Heart right ventricle (tissue), 16 donors: ENCODE data around the gene SLC22A4. TPM values are rescaled to one million over a fixed set of nuclear protein-coding genes. Genes with fewer than 3 reads are reported as not detected.

Experiments used
- ATAC-seq, 8 donors: fragments of 200-7000 bp; cut with Tn5 transposase; one replicate each; pipeline ENCODE4 v1.9.1; 2020; ENCODE audit warnings: mild to moderate bottlenecking in 8 of 8, moderate library complexity in 8 of 8, moderate number of reproducible peaks in 1 of 8
- DNase-seq, 2 donors: peaks; one replicate each; pipeline ENCODE4 v3.0.0-alpha.2; 2020
- H3K27ac ChIP-seq, 10 donors: fragments of 200-600 bp; sonication (generic) in 2 of 10; one replicate each; pipeline versions ENCODE4 v1.5.0 to v1.8.0; 2020 to 2022; ENCODE audit warnings: mild to moderate bottlenecking in 3 of 10
- H3K27me3 ChIP-seq, 7 donors: fragments of 200-600 bp; one replicate each; pipeline ENCODE4 v1.8.0; 2021 to 2022; ENCODE audit warnings: mild to moderate bottlenecking in 2 of 7
- H3K36me3 ChIP-seq, 9 donors: fragments of 200-600 bp; sonication (generic) in 1 of 9; one replicate each; pipeline versions ENCODE4 v1.5.0 to v1.8.0; 2020 to 2022; ENCODE audit warnings: mild to moderate bottlenecking in 2 of 9
- H3K4me1 ChIP-seq, 9 donors: fragments of 200-600 bp; sonication (generic) in 1 of 9; one replicate each; pipeline versions ENCODE4 v1.5.0 to v1.8.0; 2020 to 2022; ENCODE audit warnings: mild to moderate bottlenecking in 4 of 9
- H3K4me3 ChIP-seq, 10 donors: fragments of 200-600 bp; sonication (generic) in 2 of 10; one replicate each; pipeline versions ENCODE4 v1.5.0 to v1.8.0; 2020 to 2022; ENCODE audit warnings: mild to moderate bottlenecking in 7 of 10, moderate library complexity in 2 of 10
- H3K9me3 ChIP-seq, 11 donors: fragments of 200-600 bp in 10 of 11; sonication (generic) in 2 of 11; one replicate each; pipeline versions ENCODE4 v1.5.0 to v1.8.0; 2013 to 2022; ENCODE audit warnings: mild to moderate bottlenecking in 2 of 11, control low read depth in 1 of 11, moderate library complexity in 1 of 11
- CTCF ChIP-seq, 9 donors: fragments of 200-600 bp; sonication (generic) in 2 of 9; IDR thresholded peaks; one replicate each; pipeline versions ENCODE4 v1.5.0 to v1.8.0; 2021 to 2022; ENCODE audit warnings: antibody characterized with exemption in 9 of 9, mild to moderate bottlenecking in 5 of 9, moderate library complexity in 1 of 9
- WGBS, 2 donors: extraction: QIAGEN DNeasy Blood & Tissue Kit; methylation state at CpG; one replicate each; pipeline ENCODE4 v1.1.7; 2013; ENCODE audit warnings: inconsistent platforms in 1 of 2; 5-methylcytosine and 5-hydroxymethylcytosine counted together
- intact Hi-C, 10 donors: fragments of 100-400 bp; cut with DNase I; formaldehyde crosslinking; loops; one replicate each; pipeline versions ENCODE4 v1.11.1 to v1.14.2; 2022
- polyA plus RNA-seq, 2 donors: library from polyadenylated mRNA; stranded (reverse); fragments of 200-250 nt; gene quantifications; one replicate each; pipeline ENCODE4 v1.2.3, GENCODE V29; 2013
- total RNA-seq, 10 donors: library from RNA; stranded (reverse); fragmentation: NEBNext Ultra II Directional in 3 of 10; extraction: Animal tissue kit (Norgen Biotek cat#: 25700) in 3 of 10; gene quantifications; one replicate each; pipeline versions ENCODE4 v1.2.1 to v1.2.4, GENCODE V29; 2021 to 2023
- donor health status: Arrhythmogenic right ventricular cardiomyopathy.
- donor health status: ischemic (EF 13 %, LVEDD 7.1; RV severe dilation, severe dysfunction).
- donor health status: healthy with polysubstance abuse.
- donor health status: DM: no; HTN: yes; CAD: no.
- donor health status: DM: no; HTN: no; CAD: no.
- donor health status: ischemic (EF 25% LVEDD 6.9; RV normal size, moderate dysfunction).
- donor health status: ischemic (EF 25% LVEDD 5.7; RV mildly dilated, moderate dysfunction).
- donor health status: healthy.
- donor health status: DM: yes; HTN: yes; CAD: no.
- donor health status: Ischemic cardiomyopathy.
- donor health status: ischemic (EF 35%, LVEDD 5.7; RV mildly dilated, moderate dysfunction).
- donor health status: nonischemic (EF 11% LVEDD 7.7; RV severe dilation, severe dysfunction).
- donor health status: DM: yes; HTN: yes; CAD: no.
- donor health status: PGD.
- donor health status: ischemic (EF 29% LVEDD 5.4; RV normal size, mild dysfunction).
- donor health status: nonischemic (EF 23%, LVEDD 6.1; RV moderate dilation, normal function).

Gene SLC22A4
- total and polyA plus RNA-seq, 12 donors: 0.39 to 9.0 (median 2.1) TPM

GRCh38 chr5:132383984-132384383, 89.8 kb downstream of the SLC22A4 start:
- 80 to 83% methylated on average over 5 of the region's 5 CpGs for WGBS, 2 donors
- no peak for ATAC-seq
- intact Hi-C loops: loop anchor here in 7 of 10 donors (2.0 to 10.0 kb wide), 8 partner anchors 199 to 501 kb away; partner anchors contain the start of genes IL3 (in 1 of the 7) and SOWAHA (in 1 of the 7)
- DNase-seq: no peak
- Histone ChIP-seq H3K4me1 (peaks cover 17 to 46% (median 40%) of the 10 kb centered on the region in 9 donors), H3K27me3 (no peaks in the 10 kb centered on the region), H3K9me3 (no peaks in the 10 kb centered on the region), H3K4me3 (no peak overlapping the region), H3K36me3 (peaks cover 0 to 22% (median 4%) of the 10 kb centered on the region in 9 donors), H3K27ac (no peak overlapping the region)
- no peak for TF ChIP-seq CTCF (IDR thresholded peaks at IDR 0.05)

GRCh38 chr5:132384506-132385050, 90.4 kb downstream of the SLC22A4 start:
- intact Hi-C loops: loop anchor here in 9 of 10 donors (2.0 to 10.0 kb wide), 11 partner anchors 118 to 500 kb away; partner anchors contain the start of genes IL3 (in 1 of the 9) and SOWAHA (in 1 of the 9)
- no peaks in the 10 kb centered on the region for H3K27me3 ChIP-seq
- ATAC-seq (peak in 1 of 8 donors; percentile 7), DNase-seq (no peak)
- WGBS, 2 donors: 60 to 67% methylated on average over 4 of the region's 4 CpGs
- peaks cover 18 to 52% (median 46%) of the 10 kb centered on the region in 9 donors for H3K4me1 ChIP-seq
- no peak overlapping the region for H3K4me3 ChIP-seq
- peaks cover 0 to 17% (median 0%) of the 10 kb centered on the region in 9 donors for H3K36me3 ChIP-seq
- H3K9me3 ChIP-seq: no peaks in the 10 kb centered on the region
- H3K27ac ChIP-seq: peak overlapping the region in 1 of 10 donors; percentile 35
- no peak for TF ChIP-seq CTCF (IDR thresholded peaks at IDR 0.05)

GRCh38 chr5:132385326-132386105, 91.3 kb downstream of the SLC22A4 start:
- ATAC-seq: peak; percentile 16 to 67 (median 48)
- peak; percentile 39 to 84 (median 77) for TF ChIP-seq CTCF (IDR thresholded peaks at IDR 0.05)
- 36 to 42% methylated on average over 9 of the region's 9 CpGs for WGBS, 2 donors
- Histone ChIP-seq H3K27me3 (no peaks in the 10 kb centered on the region), H3K4me3 (no peak overlapping the region), H3K9me3 (no peaks in the 10 kb centered on the region), H3K27ac (peak overlapping the region in 6 of 10 donors; percentile 6 to 95 (median 32)), H3K4me1 (peaks cover 18 to 62% (median 55%) of the 10 kb centered on the region in 9 donors), H3K36me3 (peaks cover 0 to 14% (median 4%) of the 10 kb centered on the region in 9 donors)
- intact Hi-C loops: loop anchor here (1.0 to 10.0 kb wide), 14 partner anchors 25 to 499 kb away; partner anchors contain the start of genes IL3 (in 1 of the 10) and SOWAHA (in 1 of the 10)
- peak in 1 of 2 donors; percentile 65 for DNase-seq

- peak; percentile 76 to 94 (median 88) for ATAC-seq
- DNase-seq: peak; percentile 65 to 77
- peak overlapping the region in 9 of 10 donors; percentile 70 to 95 (median 85) for H3K27ac ChIP-seq
- H3K4me1 ChIP-seq: peaks cover 18 to 68% (median 58%) of the 10 kb centered on the region in 9 donors
- H3K9me3 ChIP-seq: no peaks in the 10 kb centered on the region
- peak; percentile 66 to 93 (median 87) for TF ChIP-seq CTCF (IDR thresholded peaks at IDR 0.05)
- no peak overlapping the region for H3K4me3 ChIP-seq
- intact Hi-C loops: loop anchor here (1.0 to 10.0 kb wide), 14 partner anchors 24 to 498 kb away; partner anchors contain the start of genes IL3 (in 1 of the 10) and SOWAHA (in 1 of the 10)
- no peaks in the 10 kb centered on the region for H3K27me3 ChIP-seq
- 28 to 36% methylated on average over 10 of the region's 10 CpGs for WGBS, 2 donors
- H3K36me3 ChIP-seq: peaks cover 0 to 15% (median 0%) of the 10 kb centered on the region in 9 donors
Measured at GRCh38 chr5:132386644-132387286, 92.6 kb downstream of the SLC22A4 start.
